Keratinocyte (primary cell): ENCODE data around the gene TAF6. TPM values are rescaled to one million over a fixed set of nuclear protein-coding genes. Genes with fewer than 3 reads are reported as not detected.

Experiments
- DNase-seq: peaks from one replicate; pipeline ENCODE4 v3.0.0-alpha.2; 2011; ENCODE audit warnings: low read depth, missing footprints, low spot score
- FAIRE-seq: peaks from 2 replicates; lab custom pipeline; 2011; peaks lifted over from hg19 to GRCh38; lab: Jason Lieb, UNC
- H2AFZ ChIP-seq: 2 replicates; pipeline ENCODE4 v1.6.0; 2012; ENCODE audit warnings: low read length, control low read depth, inconsistent platforms; ENCODE audit not compliant: control insufficient read depth
- H3K27ac ChIP-seq: 2 replicates; pipeline ENCODE4 v1.5.1; 2011; ENCODE audit warnings: low read length; ENCODE audit not compliant: control insufficient read depth, insufficient read depth
- H3K27me3 ChIP-seq: 3 replicates; pipeline ENCODE4 v1.6.0; 2011; ENCODE audit warnings: low read length; ENCODE audit not compliant: control insufficient read depth, insufficient read depth; ENCODE audit errors: extremely low read depth
- H3K36me3 ChIP-seq, 2 experiments: 2 replicates in 1 of 2; 3 replicates in 1 of 2; pipeline ENCODE4 v1.5.1; 2011; ENCODE audit warnings: low read length in 2 of 2, mild to moderate bottlenecking in 1 of 2; ENCODE audit not compliant: control insufficient read depth in 2 of 2, insufficient read depth in 2 of 2; ENCODE audit errors: extremely low read depth in 1 of 2
- H3K4me1 ChIP-seq: 3 replicates; pipeline ENCODE4 v1.5.1; 2011; ENCODE audit warnings: low read length; ENCODE audit not compliant: control insufficient read depth, insufficient read depth; ENCODE audit errors: extremely low read depth
- H3K4me2 ChIP-seq: 3 replicates; pipeline ENCODE4 v1.6.0; 2011; ENCODE audit warnings: low read depth, low read length; ENCODE audit not compliant: control insufficient read depth, insufficient read depth; ENCODE audit errors: extremely low read depth
- H3K4me3 ChIP-seq, 3 experiments: fragments of 200-600 bp in 1 of 3; sonication (generic) in 1 of 3; 2 replicates in 2 of 3; 3 replicates in 1 of 3; pipeline ENCODE4 v1.5.1; 2011 to 2016; ENCODE audit warnings: low read length in 3 of 3, mild to moderate bottlenecking in 3 of 3, control low read depth in 2 of 3, inconsistent platforms in 1 of 3, low read depth in 1 of 3, mixed read lengths in 1 of 3, mixed run types in 1 of 3, moderate library complexity in 1 of 3; ENCODE audit not compliant: control insufficient read depth in 2 of 3, insufficient read depth in 2 of 3; ENCODE audit errors: extremely low read depth in 1 of 3
- H3K79me2 ChIP-seq: 2 replicates; pipeline ENCODE4 v1.6.0; 2012; ENCODE audit warnings: low read length; ENCODE audit not compliant: control insufficient read depth, insufficient read depth
- H3K9ac ChIP-seq: 3 replicates; pipeline ENCODE4 v1.6.0; 2011; ENCODE audit warnings: low read length; ENCODE audit not compliant: control insufficient read depth, insufficient read depth; ENCODE audit errors: extremely low read depth
- H3K9me1 ChIP-seq: 3 replicates; pipeline ENCODE4 v1.6.0; 2011; ENCODE audit warnings: low read length; ENCODE audit not compliant: control insufficient read depth, insufficient read depth; ENCODE audit errors: extremely low read depth
- H3K9me3 ChIP-seq: 2 replicates; pipeline ENCODE4 v1.5.1; 2012; ENCODE audit warnings: low read depth, low read length; ENCODE audit not compliant: control insufficient read depth
- H4K20me1 ChIP-seq: 3 replicates; pipeline ENCODE4 v1.6.0; 2011; ENCODE audit warnings: low read length; ENCODE audit not compliant: control insufficient read depth, insufficient read depth; ENCODE audit errors: extremely low read depth
- CTCF ChIP-seq, 3 experiments: IDR thresholded peaks in 1 of 3; conservative IDR thresholded peaks in 1 of 3; optimal IDR thresholded peaks in 1 of 3; 2 replicates in 2 of 3; 3 replicates in 1 of 3; pipeline versions ENCODE3 to v1.5.1; 2011; ENCODE audit warnings: low read length in 3 of 3, mild to moderate bottlenecking in 3 of 3, moderate library complexity in 2 of 3, control low read depth in 1 of 3, inconsistent platforms in 1 of 3; ENCODE audit not compliant: insufficient read depth in 2 of 3; ENCODE audit errors: extremely low read depth in 1 of 3
- EZH2 ChIP-seq: IDR thresholded peaks from one replicate; pipeline ENCODE4 v1.6.1; 2012; ENCODE audit warnings: inconsistent platforms, mild to moderate bottlenecking, low read length, moderate library complexity
- dilution Hi-C: fragments of 300-500 bp; cut with MboI; formaldehyde crosslinking; loops from one replicate; pipeline ENCODE4 v1.7.0; 2020; ENCODE audit warnings: low sequenced_read_pairs; ENCODE audit not compliant: extremely low pct_ligation_motif_present
- polyA plus RNA-seq, 5 experiments: library from polyadenylated mRNA; depleted of rRNA in 3 of 5; stranded (reverse) in 3 of 5; stranded (forward) in 1 of 5; unstranded in 1 of 5; fragments of >200 nt; gene quantifications; 1 replicate in 1 of 5; 2 replicates in 3 of 5; 3 replicates in 1 of 5; pipeline versions ENCODE4 v1.2.1 to v1.2.3, GENCODE V29; 2011 to 2012; ENCODE audit warnings: missing spikeins in 2 of 5, low read depth in 1 of 5, low replicate concordance in 1 of 5

The TAF6 gene
- polyA plus RNA-seq, 1 donor (not counting 4 experiments of a cell fraction or from before 2014, with no cell fraction given) = 7.6 TPM

- no peak for DNase-seq
- Histone ChIP-seq H3K27ac (no peak overlapping the region), H3K9ac (no peak overlapping the region), H3K79me2 (peaks cover 46% of the 10 kb centered on the region), H2AFZ (no peak overlapping the region), H4K20me1 (no peaks in the 10 kb centered on the region), H3K9me3 (peaks cover 23% of the 10 kb centered on the region), H3K27me3 (no peaks in the 10 kb centered on the region), H3K36me3 (peaks cover 62 to 72% of the 10 kb centered on the region in 2 experiments), H3K4me3 (no peak overlapping the region), H3K9me1 (no peaks in the 10 kb centered on the region), H3K4me2 (no peak overlapping the region), H3K4me1 (peaks cover 7% of the 10 kb centered on the region)
- FAIRE-seq = no peak
- dilution Hi-C loops = no loop called here
- no peak for TF ChIP-seq EZH2
- TF ChIP-seq CTCF (optimal IDR thresholded peaks at IDR 0.05 in 1 of 3, IDR thresholded peaks at IDR 0.05 in 1 of 3, conservative IDR thresholded peaks at IDR 0.05 in 1 of 3; ENCODE audit: extremely low read depth in 1 of 3, insufficient read depth in 2 of 3, low read length in 3 of 3) = no peak
Observed at GRCh38 chr7:100075418-100075817, 43.7 kb downstream of the TAF6 start.

DNA sequence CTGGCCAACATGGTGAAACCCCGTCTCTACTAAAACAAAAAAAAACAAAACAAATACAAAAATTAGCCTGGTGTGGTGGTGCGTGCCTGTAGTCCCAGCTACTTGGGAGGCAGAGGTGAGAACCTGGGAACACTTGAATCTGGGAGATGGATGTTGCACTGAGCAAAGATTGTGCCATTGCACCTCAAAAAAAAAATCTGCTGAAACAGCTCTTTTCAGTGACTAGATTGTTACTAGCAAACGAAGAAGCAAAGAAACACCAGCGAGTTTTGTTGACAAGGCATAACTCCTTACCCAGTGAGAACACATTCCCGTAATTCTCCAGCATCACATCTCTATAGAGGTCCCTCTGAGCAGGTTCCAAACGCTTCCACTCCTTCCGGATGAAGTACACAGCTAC lies 44.3 kb downstream of the TAF6 start:
- FAIRE-seq = no peak
- peaks cover 2% of the 10 kb centered on the region for H3K4me1 ChIP-seq

More for the DNA sequence above, 44.3 kb downstream of the TAF6 start:
- Histone ChIP-seq H3K27me3 (no peaks in the 10 kb centered on the region), H3K27ac (no peak overlapping the region), H3K79me2 (peaks cover 41% of the 10 kb centered on the region), H3K9ac (no peak overlapping the region), H3K9me3 (peaks cover 27% of the 10 kb centered on the region), H4K20me1 (no peaks in the 10 kb centered on the region), H3K4me3 (no peak overlapping the region), H3K4me2 (no peak overlapping the region), H2AFZ (no peak overlapping the region), H3K36me3 (peaks cover 67 to 75% of the 10 kb centered on the region in 2 experiments), H3K9me1 (no peaks in the 10 kb centered on the region)
- dilution Hi-C loops = no loop called here
- TF ChIP-seq CTCF (optimal IDR thresholded peaks at IDR 0.05 in 1 of 3, IDR thresholded peaks at IDR 0.05 in 1 of 3, conservative IDR thresholded peaks at IDR 0.05 in 1 of 3; ENCODE audit: extremely low read depth in 1 of 3, insufficient read depth in 2 of 3, low read length in 3 of 3) (no peak), EZH2 (no peak)
- no peak for DNase-seq
